MCF 10A (cell line): ENCODE results near the gene ZNF740. TPM values are rescaled to one million over a fixed set of nuclear protein-coding genes. Genes with fewer than 3 reads are reported as not detected.

Experiments
- BruUV-seq: library from RNA; stranded (reverse); fragments of 400-500 nt; replicated peaks from 2 replicates; lab custom pipeline; 2021; lab: Mats Ljungman, UMichigan
- CTCF ChIA-PET: fragments of 300-600 bp; sonication (Branson Sonifier 250); formaldehyde crosslinking; extraction: SDS; loops from one replicate; lab custom pipeline; 2021; ENCODE audit warnings: antibody characterized with exemption, inconsistent platforms; lab: Yijun Ruan, JAX
- POLR2A ChIA-PET: fragments of 300-600, 350-650 bp; sonication (Branson Sonifier 250); formaldehyde crosslinking; extraction: SDS; loops from one replicate; lab custom pipeline; 2020; ENCODE audit warnings: antibody characterized with exemption, inconsistent platforms; lab: Yijun Ruan, JAX
- DNase-seq: peaks from one replicate; pipeline ENCODE4 v3.0.0-alpha.2; 2018; ENCODE audit not compliant: unreplicated experiment
- H3K27ac Mint-ChIP-seq: one replicate; pipeline ENCODE4 v1.8.0; 2022; ENCODE audit warnings: mild to moderate bottlenecking, low read depth, mixed read lengths; ENCODE audit not compliant: unreplicated experiment
- H3K27me3 Mint-ChIP-seq: one replicate; pipeline ENCODE4 v1.8.0; 2022; ENCODE audit warnings: mixed read lengths; ENCODE audit not compliant: insufficient read depth, unreplicated experiment
- H3K36me3 Mint-ChIP-seq: one replicate; pipeline ENCODE4 v1.8.0; 2022; ENCODE audit warnings: mild to moderate bottlenecking, moderate library complexity, mixed read lengths; ENCODE audit not compliant: insufficient read depth, unreplicated experiment
- H3K4me1 Mint-ChIP-seq: one replicate; pipeline ENCODE4 v1.8.0; 2022; ENCODE audit warnings: mixed read lengths; ENCODE audit not compliant: insufficient read depth, unreplicated experiment
- H3K4me3 Mint-ChIP-seq: one replicate; pipeline ENCODE4 v1.8.0; 2022; ENCODE audit warnings: mild to moderate bottlenecking, moderate library complexity, mixed read lengths; ENCODE audit not compliant: unreplicated experiment
- H3K9me3 Mint-ChIP-seq: one replicate; pipeline ENCODE4 v1.8.0; 2022; ENCODE audit warnings: mixed read lengths; ENCODE audit not compliant: unreplicated experiment
- intact Hi-C: fragments of 100-400 bp; cut with micrococcal nuclease; formaldehyde crosslinking; loops from 2 replicates; pipeline ENCODE4 v1.14.1; 2022
- total RNA-seq: library from RNA; stranded (reverse); gene quantifications from 2 replicates; pipeline ENCODE4 v1.2.3, GENCODE V29; 2022
- TF ChIP-seq, protein P1 (sequence below): fragments of 200-600 bp; IDR thresholded peaks from one replicate; pipeline ENCODE4 v1.8.0; 2022; ENCODE audit warnings: antibody characterized with exemption, mild to moderate bottlenecking; ENCODE audit not compliant: unreplicated experiment

ZNF740 gene
- total RNA-seq, 1 experiment from 2014 or later: 36.2 TPM

DNA sequence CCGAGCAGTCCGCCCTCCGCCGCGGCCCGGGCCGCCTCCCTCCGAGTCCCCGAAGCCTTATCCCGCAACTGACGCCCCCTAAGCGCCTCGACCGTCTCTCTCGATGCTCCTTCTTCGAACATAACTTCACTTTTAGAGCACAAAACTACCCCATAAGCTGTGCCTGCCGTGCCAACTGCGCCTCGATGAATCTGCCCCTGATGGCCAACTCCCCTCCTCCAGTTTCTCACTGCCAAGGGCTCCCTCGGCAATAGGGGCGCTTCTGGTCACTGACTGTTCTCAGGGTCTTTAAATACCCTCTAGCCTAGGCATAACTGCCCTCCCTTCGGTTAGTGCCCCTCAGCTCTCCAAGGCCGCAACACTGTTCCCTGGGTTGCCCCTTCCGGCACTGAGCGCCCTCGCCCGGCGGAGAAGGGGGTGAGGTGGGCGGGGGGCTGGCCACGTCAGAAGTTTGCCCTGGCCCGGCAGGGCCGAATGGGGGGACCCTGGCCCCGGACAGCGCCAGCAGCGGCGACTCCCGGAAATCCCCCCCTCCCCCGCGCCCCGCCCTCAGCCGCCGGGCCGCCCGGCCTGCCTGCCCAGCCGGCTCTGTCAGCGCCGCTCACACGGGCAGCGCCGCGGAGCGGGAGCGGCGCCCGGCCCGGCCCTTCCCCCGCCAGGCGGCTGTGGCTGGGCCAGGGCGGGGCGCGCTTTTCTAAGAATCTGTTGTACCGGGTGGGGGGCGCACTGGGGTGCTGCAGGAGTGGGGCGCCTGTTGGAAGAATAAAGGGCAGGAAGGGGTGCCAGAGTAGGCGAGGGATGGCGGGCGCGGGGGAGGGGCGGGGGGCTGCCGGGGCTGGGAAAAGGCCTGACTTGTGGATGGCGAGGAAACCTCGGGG, 40.9 kb downstream of the ZNF740 start:
- no TSS peak for BruUV-seq
- H3K9me3 Mint-ChIP-seq: no peaks in the 10 kb centered on the region
- peak overlapping the region; percentile 83 for H3K4me3 Mint-ChIP-seq
- ChIA-PET CTCF (no interaction called here), POLR2A (interaction anchor here (0.6 to 4.9 kb wide), 9 partner anchors 10 to 100 kb away, joined by 3 to 43 read pairs (median 8); partner anchors contain the start of genes AAAS, CSAD, RARG and ZNF740)
- peak overlapping the region; percentile 80 for H3K27ac Mint-ChIP-seq
- peaks cover 20% of the 10 kb centered on the region for H3K36me3 Mint-ChIP-seq
- no peak for DNase-seq
- TF ChIP-seq, protein P1, sequence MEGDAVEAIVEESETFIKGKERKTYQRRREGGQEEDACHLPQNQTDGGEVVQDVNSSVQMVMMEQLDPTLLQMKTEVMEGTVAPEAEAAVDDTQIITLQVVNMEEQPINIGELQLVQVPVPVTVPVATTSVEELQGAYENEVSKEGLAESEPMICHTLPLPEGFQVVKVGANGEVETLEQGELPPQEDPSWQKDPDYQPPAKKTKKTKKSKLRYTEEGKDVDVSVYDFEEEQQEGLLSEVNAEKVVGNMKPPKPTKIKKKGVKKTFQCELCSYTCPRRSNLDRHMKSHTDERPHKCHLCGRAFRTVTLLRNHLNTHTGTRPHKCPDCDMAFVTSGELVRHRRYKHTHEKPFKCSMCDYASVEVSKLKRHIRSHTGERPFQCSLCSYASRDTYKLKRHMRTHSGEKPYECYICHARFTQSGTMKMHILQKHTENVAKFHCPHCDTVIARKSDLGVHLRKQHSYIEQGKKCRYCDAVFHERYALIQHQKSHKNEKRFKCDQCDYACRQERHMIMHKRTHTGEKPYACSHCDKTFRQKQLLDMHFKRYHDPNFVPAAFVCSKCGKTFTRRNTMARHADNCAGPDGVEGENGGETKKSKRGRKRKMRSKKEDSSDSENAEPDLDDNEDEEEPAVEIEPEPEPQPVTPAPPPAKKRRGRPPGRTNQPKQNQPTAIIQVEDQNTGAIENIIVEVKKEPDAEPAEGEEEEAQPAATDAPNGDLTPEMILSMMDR: no peak
- H3K4me1 Mint-ChIP-seq: peaks cover 70% of the 10 kb centered on the region
- intact Hi-C loops: loop anchor here (2.0 kb wide), 1 partner anchor 29 kb away; no protein-coding TSS in a partner anchor
- H3K27me3 Mint-ChIP-seq: no peaks in the 10 kb centered on the region

DNA sequence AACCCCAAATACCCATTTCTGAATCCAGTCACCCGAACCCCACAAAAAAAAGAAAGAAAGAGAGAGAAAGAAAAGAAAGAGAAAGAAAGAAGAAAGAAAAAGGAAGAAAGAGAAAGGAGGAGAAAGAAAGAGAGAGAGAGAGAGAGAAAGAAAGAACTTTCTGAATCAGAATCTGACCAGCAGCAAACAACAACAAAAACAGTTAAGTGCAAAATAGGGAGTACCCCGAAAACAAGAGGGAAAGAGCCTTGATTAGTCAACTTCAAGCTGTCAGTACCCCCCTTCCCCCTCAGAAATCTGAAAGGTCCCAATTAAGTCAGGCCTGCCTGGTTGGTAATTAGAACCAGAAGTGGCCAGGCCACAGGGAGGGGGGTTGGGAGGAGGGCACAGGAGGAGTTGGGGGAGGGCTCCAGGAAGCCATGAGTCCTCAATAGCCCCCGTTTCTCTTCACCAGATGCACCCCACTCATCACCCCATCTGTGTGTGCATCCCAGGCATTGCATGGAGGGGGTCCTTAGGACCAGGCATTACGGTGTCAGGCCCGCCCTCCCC, 41.7 kb downstream of the ZNF740 start:
- DNase-seq: no peak
- Mint-ChIP-seq H3K27me3 (no peaks in the 10 kb centered on the region), H3K36me3 (peaks cover 24% of the 10 kb centered on the region), H3K9me3 (no peaks in the 10 kb centered on the region), H3K4me3 (peak overlapping the region; percentile 83), H3K27ac (no peak overlapping the region), H3K4me1 (peaks cover 68% of the 10 kb centered on the region)
- TF ChIP-seq, protein P1: no peak
- ChIA-PET CTCF (interaction anchor here (0.6 to 0.8 kb wide), 3 partner anchors 43 to 123 kb away, joined by 3 to 4 read pairs (median 3); no protein-coding TSS in a partner anchor), POLR2A (interaction anchor here (1.4 to 3.7 kb wide), 3 partner anchors 9 to 29 kb away, joined by 5 to 18 read pairs (median 8); partner anchors contain the start of gene RARG)
- no TSS peak for BruUV-seq
- intact Hi-C loops: no loop called here

DNA sequence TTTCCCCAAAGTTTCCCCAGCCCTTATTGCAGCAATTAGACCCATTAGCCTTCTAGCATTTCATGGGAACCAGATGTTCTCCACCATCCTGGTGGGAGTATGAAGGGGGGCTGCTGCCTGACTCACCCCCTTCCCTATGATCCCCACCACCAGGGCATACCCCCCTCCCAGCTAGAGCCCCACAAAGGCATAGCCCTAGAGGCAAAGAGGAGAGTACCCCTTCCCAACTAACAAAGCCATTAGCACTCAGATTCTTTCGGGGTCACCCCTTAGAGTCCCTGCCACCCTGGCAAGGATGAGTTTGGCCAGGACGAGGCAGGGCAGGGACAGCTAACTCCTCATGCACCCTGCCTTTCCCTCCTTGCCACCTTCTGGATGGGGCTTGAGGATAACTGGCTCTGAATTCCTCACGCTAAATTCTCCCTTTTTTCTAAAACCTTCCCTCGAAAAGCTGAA, 42.3 kb downstream of the ZNF740 start:
- ChIA-PET CTCF (interaction anchor here (0.6 to 0.8 kb wide), 4 partner anchors 10 to 320 kb away, joined by 3 to 4 read pairs (median 3); no protein-coding TSS in a partner anchor), POLR2A (interaction anchor here (0.6 to 3.7 kb wide), 6 partner anchors 9 to 76 kb away, joined by 3 to 18 read pairs (median 4); partner anchors contain the start of gene RARG)
- BruUV-seq: no TSS peak
- H3K36me3 Mint-ChIP-seq: peaks cover 27% of the 10 kb centered on the region
- no peaks in the 10 kb centered on the region for H3K27me3 Mint-ChIP-seq
- H3K9me3 Mint-ChIP-seq: no peaks in the 10 kb centered on the region
- no peak overlapping the region for H3K27ac Mint-ChIP-seq
- TF ChIP-seq, protein P1: no peak
- intact Hi-C loops: no loop called here
- H3K4me1 Mint-ChIP-seq: peaks cover 63% of the 10 kb centered on the region
- DNase-seq: no peak
- peak overlapping the region; percentile 19 for H3K4me3 Mint-ChIP-seq
